ENCODE measurements around the gene AQP6. TPM values are rescaled to one million over a fixed set of nuclear protein-coding genes. Genes with fewer than 3 reads are reported as not detected.
A peak's percentile ranks its signal among the peaks of the same experiment; 100 is the strongest.

Gene AQP6
- total RNA-seq, 6 donors from 2014 or later: 0.06 to 0.39 (median 0.24) TPM; not detected in 2

DNA sequence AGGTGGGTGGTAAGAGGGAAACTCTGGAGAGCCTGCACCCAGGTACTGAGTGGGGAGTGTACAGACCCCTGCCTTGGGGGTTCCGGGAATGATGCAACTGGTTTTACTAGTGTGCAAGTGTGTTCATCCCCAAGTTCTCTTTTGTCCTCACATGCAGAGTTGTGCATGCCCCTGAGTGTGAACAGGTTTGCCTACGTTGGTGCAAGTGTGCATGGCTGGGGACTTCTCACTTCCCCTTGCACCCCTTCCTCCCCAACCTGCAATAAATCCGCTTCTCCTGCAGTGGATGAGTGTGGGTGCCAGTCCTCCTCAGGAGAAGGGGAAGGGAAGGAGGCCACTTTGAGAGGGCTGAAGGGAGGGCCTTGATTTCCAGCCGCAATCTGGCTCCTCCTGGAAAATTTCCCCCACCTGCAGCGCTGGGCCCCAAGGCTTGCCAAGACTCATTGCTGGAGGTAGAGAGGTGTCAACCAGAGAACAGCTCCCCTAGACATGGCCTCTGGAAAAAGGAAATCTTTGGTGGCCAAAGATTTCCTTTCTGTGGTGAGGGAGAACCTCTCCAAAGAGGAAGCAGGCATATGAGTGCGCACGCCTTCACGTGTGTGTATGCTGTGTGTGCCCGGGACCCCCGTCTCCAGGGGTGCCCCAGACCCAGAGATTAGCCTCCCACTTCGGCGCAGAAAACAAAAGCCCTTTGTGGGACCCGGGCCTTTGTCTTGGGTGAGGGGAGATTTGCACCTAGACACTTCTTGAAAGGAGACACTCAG lies 16.7 kb upstream of the AQP6 start:
- Histone ChIP-seq H3K4me1 (peaks cover 21 to 52% (median 40%) of the 10 kb centered on the region in 4 donors), H3K9me3 (no peaks in the 10 kb centered on the region), H3K27me3 (peaks cover 0 to 16% (median 6%) of the 10 kb centered on the region in 4 donors), H3K4me3 (no peak overlapping the region), H3K36me3 (no peaks in the 10 kb centered on the region), H3K27ac (no peak overlapping the region)
- DNase-seq (no peak), ATAC-seq (ENCODE audit: low FRiP score in 2 of 2) (no peak)
- 57 to 61% methylated on average over 12 to 13 of the region's 13 CpGs for whole genome bisulfite sequencing, 2 donors
- TF ChIP-seq POLR2A (IDR thresholded peaks at IDR 0.05): no peak
- no peak for TF ChIP-seq EP300 (IDR thresholded peaks at IDR 0.05)
- no peak for TF ChIP-seq CTCF (IDR thresholded peaks at IDR 0.05)

- H3K4me3 ChIP-seq: no peak overlapping the region
- peaks cover 0 to 24% (median 9%) of the 10 kb centered on the region in 4 donors for H3K27me3 ChIP-seq
- H3K36me3 ChIP-seq: no peaks in the 10 kb centered on the region
- DNase-seq (no peak), ATAC-seq (ENCODE audit: low FRiP score in 2 of 2) (no peak)
- no peaks in the 10 kb centered on the region for H3K9me3 ChIP-seq
- 85 to 94% methylated on average over 6 of the region's 6 CpGs for WGBS, 2 donors
- no peak for TF ChIP-seq POLR2AphosphoS5 (IDR thresholded peaks at IDR 0.05)
- no peak for TF ChIP-seq POLR2A (IDR thresholded peaks at IDR 0.05)
- TF ChIP-seq EP300 (IDR thresholded peaks at IDR 0.05): no peak
- no peak for TF ChIP-seq CTCF (IDR thresholded peaks at IDR 0.05)
- H3K4me1 ChIP-seq: peaks cover 27 to 60% (median 42%) of the 10 kb centered on the region in 4 donors
- no peak overlapping the region for H3K27ac ChIP-seq
Observed at GRCh38 chr12:49956663-49957569, 15.8 kb upstream of the AQP6 start.

- H3K27ac ChIP-seq: no peak overlapping the region
- H3K9me3 ChIP-seq: no peaks in the 10 kb centered on the region
- no peak for DNase-seq
- peaks cover 0 to 28% (median 10%) of the 10 kb centered on the region in 4 donors for H3K27me3 ChIP-seq
- no peak for TF ChIP-seq POLR2A (IDR thresholded peaks at IDR 0.05)
- TF ChIP-seq CTCF (IDR thresholded peaks at IDR 0.05): no peak
- no peak for TF ChIP-seq EP300 (IDR thresholded peaks at IDR 0.05)
- TF ChIP-seq POLR2AphosphoS5 (IDR thresholded peaks at IDR 0.05): no peak
- no peak for ATAC-seq (ENCODE audit: low FRiP score in 2 of 2)
- no peaks in the 10 kb centered on the region for H3K36me3 ChIP-seq
- H3K4me3 ChIP-seq: no peak overlapping the region
- peaks cover 29 to 63% (median 40%) of the 10 kb centered on the region in 4 donors for H3K4me1 ChIP-seq
Observed at GRCh38 chr12:49957570-49957967, 15.2 kb upstream of the AQP6 start.

- H3K36me3 ChIP-seq: no peaks in the 10 kb centered on the region
- peaks cover 27 to 53% (median 39%) of the 10 kb centered on the region in 4 donors for H3K4me1 ChIP-seq
- WGBS, 2 donors: 15 to 31% methylated on average over 11 of the region's 11 CpGs
- H3K9me3 ChIP-seq: no peaks in the 10 kb centered on the region
- ATAC-seq (ENCODE audit: low FRiP score in 2 of 2) (peak; percentile 14 to 84), DNase-seq (peak in 1 of 2 donors; percentile 83)
- H3K27ac ChIP-seq: peak overlapping the region in 3 of 4 donors; percentile 35 to 42 (median 37)
- no peak overlapping the region for H3K4me3 ChIP-seq
- TF ChIP-seq CTCF (IDR thresholded peaks at IDR 0.05): no peak
- TF ChIP-seq EP300 (IDR thresholded peaks at IDR 0.05): no peak
- TF ChIP-seq POLR2AphosphoS5 (IDR thresholded peaks at IDR 0.05): peak in 1 of 2 donors; percentile 30
- TF ChIP-seq POLR2A (IDR thresholded peaks at IDR 0.05): peak in 1 of 4 donors; percentile 27
- peaks cover 0 to 33% (median 10%) of the 10 kb centered on the region in 4 donors for H3K27me3 ChIP-seq
Observed at GRCh38 chr12:49959685-49960473, 12.9 kb upstream of the AQP6 start.
